GM12801 (cell line): ENCODE measurements around the gene WNT10A.

Experiments
- TF ChIP-seq, protein P1 (sequence below): IDR thresholded peaks from one replicate; pipeline ENCODE4 v1.5.1; 2011; ENCODE audit warnings: control low read depth; ENCODE audit not compliant: insufficient read length; ENCODE audit errors: extremely low read depth

Gene WNT10A

GRCh38 chr2:218854860-218855259, 25.8 kb upstream of the WNT10A start:
- TF ChIP-seq, protein P1, sequence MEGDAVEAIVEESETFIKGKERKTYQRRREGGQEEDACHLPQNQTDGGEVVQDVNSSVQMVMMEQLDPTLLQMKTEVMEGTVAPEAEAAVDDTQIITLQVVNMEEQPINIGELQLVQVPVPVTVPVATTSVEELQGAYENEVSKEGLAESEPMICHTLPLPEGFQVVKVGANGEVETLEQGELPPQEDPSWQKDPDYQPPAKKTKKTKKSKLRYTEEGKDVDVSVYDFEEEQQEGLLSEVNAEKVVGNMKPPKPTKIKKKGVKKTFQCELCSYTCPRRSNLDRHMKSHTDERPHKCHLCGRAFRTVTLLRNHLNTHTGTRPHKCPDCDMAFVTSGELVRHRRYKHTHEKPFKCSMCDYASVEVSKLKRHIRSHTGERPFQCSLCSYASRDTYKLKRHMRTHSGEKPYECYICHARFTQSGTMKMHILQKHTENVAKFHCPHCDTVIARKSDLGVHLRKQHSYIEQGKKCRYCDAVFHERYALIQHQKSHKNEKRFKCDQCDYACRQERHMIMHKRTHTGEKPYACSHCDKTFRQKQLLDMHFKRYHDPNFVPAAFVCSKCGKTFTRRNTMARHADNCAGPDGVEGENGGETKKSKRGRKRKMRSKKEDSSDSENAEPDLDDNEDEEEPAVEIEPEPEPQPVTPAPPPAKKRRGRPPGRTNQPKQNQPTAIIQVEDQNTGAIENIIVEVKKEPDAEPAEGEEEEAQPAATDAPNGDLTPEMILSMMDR: no peak

- TF ChIP-seq, protein P1: no peak
These were observed 25.1 kb upstream of the WNT10A start for GRCh38 chr2:218855305-218856166.

- TF ChIP-seq, protein P1: no peak
These were observed 24.3 kb upstream of the WNT10A start for GRCh38 chr2:218856167-218856895.

GRCh38 chr2:218856896-218857243, 23.8 kb upstream of the WNT10A start:
- TF ChIP-seq, protein P1: no peak

DNA sequence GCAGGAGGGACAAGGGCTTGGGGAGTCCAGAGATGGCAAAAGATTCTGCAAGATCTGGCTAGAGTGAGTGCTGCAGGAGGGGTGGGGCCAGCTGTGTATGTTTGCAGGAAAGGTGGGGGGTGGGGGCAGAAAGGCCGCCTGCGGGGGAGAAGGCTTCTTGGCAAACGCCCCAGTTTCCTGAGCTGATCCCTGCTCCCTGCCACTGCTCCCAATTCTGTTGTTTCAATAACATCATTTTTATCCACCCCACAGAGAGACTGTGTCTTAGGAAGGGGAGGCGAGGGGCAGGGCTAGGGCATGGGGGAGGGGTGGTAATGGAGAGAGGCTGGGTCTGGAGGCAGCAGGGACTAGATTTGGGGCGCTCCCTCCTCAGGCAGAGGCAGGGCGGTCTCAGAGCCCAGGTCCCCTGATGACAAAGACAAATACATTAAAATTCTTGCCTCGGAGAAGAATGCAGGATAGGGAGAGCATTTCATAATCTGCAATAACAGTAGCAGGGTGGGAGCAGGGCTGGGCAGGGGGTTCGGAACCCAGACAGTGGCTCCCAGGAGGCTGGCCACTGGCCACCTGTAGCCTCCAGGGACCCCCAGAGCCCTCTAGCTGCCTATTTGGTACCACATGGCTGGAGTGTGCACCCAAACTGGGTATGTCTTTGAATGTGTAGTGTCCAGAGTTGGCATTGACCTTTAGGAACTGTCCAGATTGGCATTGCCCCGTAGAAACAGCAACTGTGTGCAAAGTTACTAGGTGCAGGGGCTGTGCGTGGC, 23.1 kb upstream of the WNT10A start:
- TF ChIP-seq, protein P1: no peak

GRCh38 chr2:218858138-218858445, 22.6 kb upstream of the WNT10A start:
- TF ChIP-seq, protein P1: no peak
